ENCODE data around the gene FBXO2.
"Not testable (repeated sequence)": the region's sequence is repeated elsewhere in the genome, so short reads cannot be mapped to it uniquely, and the experiment has no call there.

FBXO2 gene

DNA sequence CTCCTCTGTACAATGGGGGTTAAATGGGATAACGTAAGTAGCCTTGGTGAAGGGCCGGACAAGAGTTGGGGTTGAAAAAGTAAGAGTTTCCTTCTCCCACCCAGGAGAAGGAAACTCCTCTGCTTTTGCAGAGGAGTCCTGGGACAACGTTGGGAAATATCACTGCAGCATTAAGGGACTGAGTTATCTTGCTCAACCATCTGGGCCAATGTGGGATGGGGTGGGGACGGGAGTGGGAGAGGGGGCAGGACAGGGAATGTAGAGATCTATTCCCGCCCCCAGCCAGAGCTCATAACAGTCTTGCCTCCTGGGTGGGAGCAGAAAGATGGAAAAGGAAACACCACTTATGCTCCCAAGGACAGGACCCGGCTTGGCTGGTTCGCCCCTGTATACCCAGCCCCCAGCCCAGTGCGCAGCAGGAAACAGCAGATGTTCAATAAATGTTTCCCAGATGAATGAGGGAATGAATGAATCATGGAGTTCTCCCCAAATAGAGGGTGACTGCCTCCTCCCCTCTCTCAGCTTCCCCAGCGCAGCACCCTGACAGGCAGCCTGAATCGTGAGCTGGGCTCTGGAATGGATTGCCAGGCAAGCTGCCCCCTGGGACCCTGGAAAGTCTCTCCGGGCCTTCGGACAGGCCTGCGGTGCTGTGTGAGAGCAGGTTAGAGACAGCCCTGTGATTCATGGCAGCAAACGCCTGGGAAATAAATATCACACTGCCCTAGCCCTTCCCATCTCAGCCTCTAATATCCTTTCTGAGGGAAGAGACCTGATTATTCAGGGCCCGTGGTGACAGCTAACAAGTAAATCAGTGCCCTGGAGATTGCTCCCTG lies 24.8 kb downstream of the FBXO2 start:
- DNase-seq (ENCODE audit: low spot score) = no peak

DNA sequence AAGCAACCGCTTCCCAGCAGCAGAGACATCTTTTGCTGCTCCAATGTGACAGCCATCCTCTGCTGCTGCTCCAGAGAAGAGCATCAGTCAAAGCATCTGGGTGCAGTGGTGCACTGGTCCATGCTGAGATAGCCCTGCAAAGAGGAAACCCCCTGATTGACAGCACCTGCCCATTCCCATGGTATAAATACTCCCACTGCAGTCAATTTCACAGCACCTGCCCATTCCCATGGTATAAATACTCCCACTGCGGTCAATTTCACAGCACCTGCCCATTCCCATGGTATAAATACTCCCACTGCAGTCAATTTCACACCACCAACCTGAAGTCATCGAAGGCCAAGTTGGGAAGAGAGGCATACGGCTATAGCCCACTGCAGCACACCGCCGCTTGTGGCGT lies 25.5 kb downstream of the FBXO2 start:
- no peak for DNase-seq (ENCODE audit: low spot score)

DNA sequence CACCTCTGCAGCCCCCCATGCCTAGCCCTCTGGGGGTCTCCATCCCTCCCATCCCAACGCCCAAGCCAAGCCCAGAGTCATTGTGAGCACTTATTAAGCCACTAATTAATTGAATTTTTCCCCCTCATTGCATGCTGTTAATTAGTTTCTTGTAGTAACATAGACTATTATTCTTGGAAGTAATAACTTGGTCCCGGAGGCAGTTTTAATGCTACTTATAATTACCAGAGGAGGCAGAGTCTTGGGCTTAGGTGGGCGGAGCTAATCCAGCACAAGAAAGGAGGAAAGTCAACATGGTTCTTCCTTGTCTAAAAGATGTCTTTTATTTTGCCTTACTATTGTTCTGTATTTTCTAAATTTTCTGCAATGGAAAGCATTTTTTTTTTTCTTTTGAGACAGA lies 27.7 kb downstream of the FBXO2 start:
- no peak for DNase-seq (ENCODE audit: low spot score)

DNA sequence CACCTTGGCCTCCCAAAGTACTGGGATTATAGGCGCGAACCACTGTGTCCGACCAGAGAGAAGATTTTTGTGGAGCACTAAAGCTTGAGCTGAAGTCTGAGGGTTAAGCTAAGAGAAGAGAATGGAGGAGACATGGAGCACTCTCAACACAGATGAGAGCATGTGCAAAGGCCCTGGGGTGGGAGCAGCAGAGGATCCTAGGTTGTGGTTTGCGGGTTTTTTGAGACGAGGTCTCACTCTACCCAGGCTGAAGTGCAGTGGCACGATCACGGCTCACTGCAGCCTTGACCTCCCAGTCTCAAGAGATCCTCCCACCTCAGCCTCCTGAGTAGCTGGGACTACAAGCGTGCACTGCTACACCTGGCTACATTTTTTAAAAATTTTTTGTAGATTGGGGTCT lies 30.5 kb downstream of the FBXO2 start:
- no peak for DNase-seq (ENCODE audit: low spot score)

DNA sequence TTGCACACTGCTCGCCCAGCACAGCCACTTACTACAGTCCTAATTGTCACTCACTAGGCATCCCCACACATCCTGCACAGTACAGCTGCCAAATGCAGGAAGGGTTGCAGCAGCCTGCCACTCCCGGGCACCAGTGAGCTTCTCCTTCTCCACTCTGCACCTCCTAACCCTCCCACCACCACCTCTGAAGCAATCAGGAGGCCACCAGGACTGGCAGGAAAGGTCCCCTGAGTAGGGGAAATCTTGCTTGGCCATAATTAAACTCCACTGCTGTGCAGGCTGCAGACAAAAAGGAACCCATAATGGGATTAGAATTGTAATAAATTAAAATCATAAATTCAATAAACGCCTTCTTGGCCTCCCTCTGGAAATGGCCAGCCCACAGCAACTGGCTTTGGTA lies 31.8 kb downstream of the FBXO2 start:
- no peak for DNase-seq (ENCODE audit: low spot score)

DNA sequence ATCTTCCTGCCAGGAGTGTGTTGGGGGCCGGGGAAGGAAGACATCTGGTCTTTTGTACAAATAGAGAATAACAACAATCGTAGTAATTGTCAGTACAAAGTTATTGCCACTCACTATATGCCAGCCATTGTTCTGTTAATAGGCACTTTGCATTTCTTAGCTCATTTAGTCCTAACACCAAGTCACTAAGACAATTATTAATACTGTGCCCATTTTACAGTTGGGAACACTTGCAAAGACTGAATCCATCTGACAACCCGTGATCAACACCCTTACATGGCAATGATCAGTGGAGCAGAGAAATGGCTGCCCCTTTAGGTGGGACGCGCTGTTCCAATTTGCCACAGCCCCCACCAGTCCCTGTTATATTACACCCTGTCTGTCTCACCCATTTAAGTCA lies 33.3 kb downstream of the FBXO2 start:
- DNase-seq (ENCODE audit: low spot score) = no peak

DNA sequence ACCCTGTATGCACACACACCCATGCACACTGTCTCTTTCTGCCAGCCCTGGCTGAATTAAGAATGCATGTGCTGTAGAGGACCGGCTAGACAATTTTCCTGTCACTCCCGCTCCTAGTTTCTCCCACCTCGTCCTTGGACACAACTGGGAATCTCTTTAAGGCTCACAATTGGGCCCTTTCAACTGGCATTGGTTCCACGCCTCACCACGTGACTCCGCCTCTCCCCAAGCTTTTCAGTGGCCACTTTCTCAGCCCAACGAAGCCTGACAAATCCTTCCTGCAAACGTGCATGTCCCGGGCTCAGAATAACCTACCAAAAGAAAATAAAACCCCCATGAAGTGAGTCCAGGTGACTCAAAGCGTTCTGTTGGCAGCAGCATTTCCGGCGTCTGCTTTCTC lies 33.8 kb downstream of the FBXO2 start:
- DNase-seq (ENCODE audit: low spot score) = no peak

DNA sequence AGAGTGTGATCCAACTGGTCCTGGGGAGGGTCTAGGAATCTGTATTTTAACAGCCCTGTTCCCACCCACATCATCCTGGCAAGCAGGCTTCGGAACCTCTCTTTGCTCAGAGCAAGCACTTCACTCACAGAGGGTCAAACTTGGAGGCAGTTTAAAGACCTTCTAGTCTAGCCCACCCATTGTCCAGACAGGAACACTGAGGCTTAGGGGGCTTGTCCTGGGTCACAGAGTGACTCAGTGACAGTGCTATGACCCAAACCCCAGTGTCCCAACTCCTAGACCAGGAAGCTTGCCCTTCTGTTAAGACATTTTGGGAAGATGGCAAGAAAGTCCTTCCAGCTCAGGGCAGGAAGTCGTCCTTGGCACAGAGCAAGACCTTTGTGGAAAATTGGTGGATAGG lies 36.5 kb downstream of the FBXO2 start:
- DNase-seq (ENCODE audit: low spot score) = no peak

DNA sequence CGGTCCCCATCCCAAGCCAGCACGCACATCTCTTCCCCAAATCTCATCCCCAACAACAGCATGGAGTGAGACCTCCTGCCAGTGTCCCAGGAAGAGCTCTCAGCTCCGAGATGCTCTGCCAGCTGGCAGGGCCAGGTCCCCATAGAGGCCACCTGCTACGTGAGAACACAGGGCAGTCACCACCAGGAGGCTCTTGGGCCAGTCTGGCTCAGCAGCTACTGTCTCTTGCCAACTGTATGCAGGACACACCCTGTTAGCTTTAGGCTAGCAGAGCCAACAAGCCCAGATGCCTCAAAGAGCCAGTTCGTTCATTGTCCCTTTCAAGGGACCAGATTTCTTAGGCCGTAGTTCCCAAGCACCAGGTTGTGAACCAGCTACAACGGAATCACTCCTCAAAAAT lies 36.9 kb downstream of the FBXO2 start:
- no peak for DNase-seq (ENCODE audit: low spot score)

DNA sequence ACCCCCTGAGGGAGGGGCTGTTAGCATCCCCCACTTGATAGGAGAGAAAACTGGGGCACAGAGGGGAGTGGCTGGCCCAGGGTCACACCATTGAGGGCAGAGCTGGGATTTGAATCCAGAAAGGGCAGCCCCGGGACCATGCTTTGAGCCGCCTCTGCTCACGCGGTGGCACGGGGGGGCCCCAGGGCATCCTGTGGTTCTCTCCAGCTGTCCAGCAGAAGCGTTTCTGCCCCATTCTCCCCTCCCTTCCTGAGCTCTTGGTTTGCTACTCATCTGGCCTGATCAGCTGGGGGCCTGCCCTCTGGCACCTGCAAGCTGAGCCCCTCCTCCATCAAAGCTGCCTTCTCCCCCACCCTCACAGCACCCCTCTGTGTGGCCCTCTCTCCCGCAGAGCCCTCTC lies 37.5 kb downstream of the FBXO2 start:
- no peak for DNase-seq (ENCODE audit: low spot score)

- no peak for DNase-seq (ENCODE audit: low spot score)
These were observed 39.1 kb downstream of the FBXO2 start for GRCh38 chr1:11615090-11615489.

- DNase-seq (ENCODE audit: low spot score) = no peak
These were observed 40.9 kb downstream of the FBXO2 start for GRCh38 chr1:11613347-11613746.

DNA sequence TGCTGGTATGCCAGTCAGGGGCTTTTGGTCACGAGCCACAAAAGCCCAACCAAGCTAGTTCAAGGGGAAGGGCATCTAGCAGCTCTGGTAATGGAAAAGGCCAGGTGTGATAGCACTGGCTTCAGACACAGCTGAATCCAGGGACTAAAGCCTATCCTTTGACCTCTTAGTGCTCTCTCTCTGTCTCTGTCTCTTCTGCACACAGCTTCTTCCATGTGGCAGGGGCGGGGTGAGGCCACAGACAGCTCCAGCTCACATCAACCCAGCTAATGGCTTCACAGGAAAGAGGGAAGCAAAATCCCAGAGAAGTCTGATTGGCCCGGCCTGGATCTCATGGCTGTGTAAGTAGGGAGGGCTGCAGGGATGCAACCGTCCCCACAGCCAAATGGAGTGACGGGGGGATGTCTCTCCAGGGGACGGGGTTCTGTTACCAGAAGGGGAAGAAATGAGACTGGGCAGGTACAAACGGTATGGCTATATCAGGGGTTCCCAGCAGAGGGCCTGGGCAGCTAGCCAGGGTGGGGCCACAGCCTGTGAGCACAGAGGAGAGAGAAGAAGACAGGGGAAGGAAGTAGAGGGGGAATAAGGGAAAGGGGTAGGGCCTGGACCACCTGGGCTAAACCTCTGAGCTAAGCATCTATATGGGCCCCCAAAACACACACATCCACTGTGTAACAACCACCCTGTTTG lies 42.4 kb downstream of the FBXO2 start:
- DNase-seq (ENCODE audit: low spot score) = no peak

DNA sequence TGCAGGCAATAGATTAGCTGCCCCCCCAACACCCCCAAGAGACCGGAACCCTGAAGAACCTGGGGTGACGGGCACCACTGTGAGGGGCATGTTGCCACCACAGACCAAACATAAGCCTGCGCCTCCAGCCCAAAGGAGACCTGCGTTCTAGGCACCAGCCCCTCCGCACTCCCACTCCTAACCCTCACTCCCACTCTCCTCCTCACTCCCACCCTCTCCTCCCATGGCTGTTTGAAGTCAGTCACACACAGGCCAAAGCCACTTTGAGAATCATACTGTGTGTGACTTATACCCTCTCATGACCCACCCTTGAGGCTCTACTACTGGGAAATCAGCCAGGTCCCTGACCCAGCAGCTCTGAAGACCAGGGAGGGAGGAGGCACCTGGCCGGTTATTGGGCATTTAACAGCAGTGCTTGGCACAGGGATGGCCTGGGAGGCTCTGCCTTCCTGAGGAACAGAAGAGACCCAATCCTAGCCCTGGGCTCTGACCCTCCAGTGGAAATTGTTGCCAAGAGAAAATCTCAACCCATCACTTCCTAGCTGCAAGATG lies 43.5 kb downstream of the FBXO2 start:
- DNase-seq (ENCODE audit: low spot score) = no peak

DNA sequence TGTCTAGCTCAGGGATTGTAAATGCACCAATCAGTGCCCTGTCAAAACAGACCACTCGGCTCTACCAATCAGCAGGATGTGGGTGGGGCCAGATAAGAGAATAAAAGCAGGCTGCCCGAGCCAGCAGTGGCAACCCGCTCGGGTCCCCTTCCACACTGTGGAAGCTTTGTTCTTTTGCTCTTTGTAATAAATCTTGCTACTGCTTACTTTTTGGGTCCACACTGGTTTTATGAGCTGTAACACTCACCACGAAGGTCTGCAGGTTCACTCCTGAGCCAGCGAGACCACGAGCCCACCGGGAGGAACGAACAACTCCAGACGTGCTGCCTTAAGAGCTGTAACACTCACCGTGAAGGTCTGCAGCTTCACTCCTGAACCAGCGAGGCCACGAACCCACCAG lies 44.9 kb downstream of the FBXO2 start:
- not testable (repeated sequence) for DNase-seq (ENCODE audit: low spot score)

DNA sequence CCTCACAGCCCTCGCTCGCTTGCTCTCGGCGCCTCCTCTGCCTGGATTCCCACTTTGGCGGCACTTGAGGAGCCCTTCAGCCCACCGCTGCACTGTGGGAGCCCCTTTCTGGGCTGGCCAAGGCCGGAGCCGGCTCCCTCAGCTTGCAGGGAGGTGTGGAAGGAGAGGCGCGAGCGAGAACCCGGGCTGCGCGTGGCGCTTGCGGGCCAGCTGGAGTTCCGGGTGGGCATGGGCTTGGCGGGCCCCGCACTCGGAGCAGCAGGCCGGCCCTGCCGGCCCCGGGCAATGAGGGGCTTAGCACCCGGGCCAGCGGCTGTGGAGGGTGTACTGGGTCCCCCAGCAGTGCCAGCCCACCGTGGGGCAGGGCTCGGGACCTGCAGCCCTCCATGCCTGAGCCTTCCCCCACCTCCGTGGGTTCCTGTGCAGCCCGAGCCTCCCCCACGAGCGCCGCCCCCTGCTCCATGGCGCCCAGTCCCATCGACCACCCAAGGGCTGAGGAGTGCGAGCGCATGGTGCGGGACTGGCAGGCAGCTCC lies 45.6 kb downstream of the FBXO2 start:
- not testable (repeated sequence) for DNase-seq (ENCODE audit: low spot score)

- no peak for DNase-seq (ENCODE audit: low spot score)
These were observed 47.5 kb downstream of the FBXO2 start for GRCh38 chr1:11606775-11607174.

GRCh38 chr1:11602981-11603380 lies 51.2 kb downstream of the FBXO2 start:
- DNase-seq (ENCODE audit: low spot score) = no peak

GRCh38 chr1:11602424-11602823 lies 51.8 kb downstream of the FBXO2 start:
- DNase-seq (ENCODE audit: low spot score) = no peak

GRCh38 chr1:11600836-11601235 lies 53.4 kb downstream of the FBXO2 start:
- no peak for DNase-seq (ENCODE audit: low spot score)

- DNase-seq (ENCODE audit: low spot score) = no peak
These were observed 54.2 kb downstream of the FBXO2 start for GRCh38 chr1:11599891-11600576.

- DNase-seq (ENCODE audit: low spot score) = peak; percentile 47
These were observed 55.8 kb downstream of the FBXO2 start for GRCh38 chr1:11598461-11598860.
